Liver (tissue), 9 donors: ENCODE data around the gene CEP162. TPM values are rescaled to one million over a fixed set of nuclear protein-coding genes. Genes with fewer than 3 reads are reported as not detected.
"Not testable (repeated sequence)": the region's sequence is repeated elsewhere in the genome, so short reads cannot be mapped to it uniquely, and the experiment has no call there.

Experiments
- DNase-seq: peaks from one replicate; pipeline ENCODE4 v3.0.0-alpha.2; 2017; ENCODE audit warnings: low spot score
- H3K27ac ChIP-seq, 2 donors: one replicate each; pipeline ENCODE4 v1.7.0; 2013; ENCODE audit warnings: inconsistent platforms in 2 of 2, low read length in 2 of 2, control low read depth in 1 of 2, low read depth in 1 of 2, mild to moderate bottlenecking in 1 of 2
- H3K27me3 ChIP-seq, 4 donors: one replicate each; pipeline versions ENCODE4 v1.6.1 to v1.7.0; 2013; ENCODE audit warnings: low read length in 3 of 4, inconsistent platforms in 1 of 4, mild to moderate bottlenecking in 1 of 4, moderate library complexity in 1 of 4; ENCODE audit not compliant: control insufficient read depth in 4 of 4, insufficient read depth in 4 of 4
- H3K36me3 ChIP-seq, 4 donors: one replicate each; pipeline versions ENCODE4 v1.6.1 to v1.7.0; 2013; ENCODE audit warnings: low read length in 3 of 4, mild to moderate bottlenecking in 3 of 4, low read depth in 1 of 4, moderate library complexity in 1 of 4; ENCODE audit not compliant: control insufficient read depth in 4 of 4, insufficient read depth in 3 of 4
- H3K4me1 ChIP-seq, 4 donors: one replicate each; pipeline versions ENCODE4 v1.6.1 to v1.7.0; 2013; ENCODE audit warnings: low read length in 3 of 4, mild to moderate bottlenecking in 3 of 4, moderate library complexity in 1 of 4; ENCODE audit not compliant: control insufficient read depth in 4 of 4, insufficient read depth in 4 of 4
- H3K4me3 ChIP-seq, 3 donors: one replicate each; pipeline versions ENCODE4 v1.6.1 to v1.7.0; 2013; ENCODE audit warnings: low read length in 3 of 3, control low read depth in 1 of 3, low read depth in 1 of 3, mild to moderate bottlenecking in 1 of 3
- H3K9ac ChIP-seq, 2 donors: one replicate each; pipeline ENCODE4 v1.7.0; 2013; ENCODE audit warnings: low read length in 2 of 2, mild to moderate bottlenecking in 2 of 2, moderate library complexity in 2 of 2, control low read depth in 1 of 2, low read depth in 1 of 2
- H3K9me3 ChIP-seq, 4 donors: one replicate each; pipeline versions ENCODE4 v1.6.1 to v1.7.0; 2013; ENCODE audit warnings: low read length in 3 of 4; ENCODE audit not compliant: control insufficient read depth in 4 of 4
- ATF3 ChIP-seq: IDR thresholded peaks from 2 replicates; pipeline ENCODE4 v1.6.1; 2016; ENCODE audit warnings: antibody characterized with exemption
- CTCF ChIP-seq: fragments of 150-350 bp; IDR thresholded peaks from 2 replicates; pipeline ENCODE4 v1.5.1; 2017; ENCODE audit warnings: improper control_type of control experiment, low read depth, low read length; ENCODE audit not compliant: missing input control
- EGR1 ChIP-seq, 2 donors: IDR thresholded peaks; 2 replicates each; pipeline ENCODE4 v1.6.1; 2016 to 2018; ENCODE audit warnings: antibody characterized with exemption in 2 of 2, low read depth in 2 of 2
- FOXA1 ChIP-seq: IDR thresholded peaks from 2 replicates; pipeline ENCODE4 v1.6.1; 2016; ENCODE audit warnings: antibody characterized with exemption
- FOXA2 ChIP-seq: IDR thresholded peaks from 2 replicates; pipeline ENCODE4 v1.6.1; 2016; ENCODE audit warnings: antibody characterized with exemption
- GABPA ChIP-seq, 2 donors: IDR thresholded peaks in 1 of 2; conservative IDR thresholded peaks in 1 of 2; 2 replicates each; pipeline ENCODE4 v1.6.1; 2016; ENCODE audit warnings: antibody characterized with exemption in 2 of 2, mild to moderate bottlenecking in 1 of 2, moderate library complexity in 1 of 2
- HNF4A ChIP-seq, 2 donors: conservative IDR thresholded peaks; 2 replicates each; pipeline ENCODE4 v1.6.1; 2016; ENCODE audit warnings: antibody characterized with exemption in 2 of 2, mild to moderate bottlenecking in 2 of 2
- HNF4G ChIP-seq: IDR thresholded peaks from 2 replicates; pipeline ENCODE4 v1.6.1; 2016; ENCODE audit warnings: antibody characterized with exemption
- JUND ChIP-seq, 2 donors: IDR thresholded peaks; 2 replicates each; pipeline ENCODE4 v1.6.1; 2016; ENCODE audit warnings: antibody characterized with exemption in 2 of 2
- NR2F2 ChIP-seq: IDR thresholded peaks from 2 replicates; pipeline ENCODE4 v1.6.1; 2016; ENCODE audit warnings: antibody characterized with exemption
- RAD21 ChIP-seq, 2 donors: IDR thresholded peaks; 2 replicates each; pipeline ENCODE4 v1.6.1; 2016; ENCODE audit warnings: antibody characterized with exemption in 2 of 2, mild to moderate bottlenecking in 2 of 2
- RXRA ChIP-seq, 2 donors: IDR thresholded peaks; 2 replicates each; pipeline ENCODE4 v1.6.1; 2017 to 2018; ENCODE audit warnings: antibody characterized with exemption in 2 of 2, mild to moderate bottlenecking in 1 of 2
- SP1 ChIP-seq: IDR thresholded peaks from 2 replicates; pipeline ENCODE4 v1.6.1; 2018; ENCODE audit warnings: antibody characterized with exemption, mild to moderate bottlenecking
- TAF1 ChIP-seq: conservative IDR thresholded peaks from 2 replicates; pipeline ENCODE4 v1.6.1; 2016; ENCODE audit warnings: antibody characterized with exemption, mild to moderate bottlenecking
- YY1 ChIP-seq: IDR thresholded peaks from 2 replicates; pipeline ENCODE4 v1.6.1; 2016; ENCODE audit warnings: antibody characterized with exemption, mild to moderate bottlenecking
- ZBTB33 ChIP-seq: IDR thresholded peaks from 2 replicates; pipeline ENCODE4 v1.6.1; 2016; ENCODE audit warnings: antibody characterized with exemption
- WGBS: extraction: QIAGEN DNeasy Blood & Tissue Kit; methylation state at CpG from one replicate; pipeline ENCODE4 v1.1.7; 2013; 5-methylcytosine and 5-hydroxymethylcytosine counted together
- polyA plus RNA-seq, 2 donors: library from polyadenylated mRNA; stranded (reverse) in 1 of 2; unstranded in 1 of 2; fragments of 200-250 nt in 1 of 2; fragments of >200 nt in 1 of 2; fragmentation: Nextera tagmentation in 1 of 2; extraction: Ambion mirVana in 1 of 2; gene quantifications; one replicate each; pipeline versions ENCODE4 v1.2.1 to v1.2.3, GENCODE V29; 2013 to 2015
- total RNA-seq, 2 donors: library from RNA; depleted of rRNA; stranded (reverse); fragments of >200 nt; gene quantifications; one replicate each; pipeline ENCODE4 v1.2.3, GENCODE V29; 2014
- TF ChIP-seq, protein P1 (sequence below): IDR thresholded peaks from 2 replicates; pipeline ENCODE4 v1.6.1; 2016; ENCODE audit warnings: antibody characterized with exemption
- donor health status: healthy.
- donor health status: healthy.
- donor health status: healthy.
- donor health status: healthy.
- donor health status: healthy.

CEP162 gene
- total and polyA plus RNA-seq, 4 donors: 0.87 to 4.4 (median 2.6) TPM

- TF ChIP-seq RAD21 (IDR thresholded peaks at IDR 0.05): no peak
- no peak for TF ChIP-seq NR2F2
- no peak for TF ChIP-seq JUND (IDR thresholded peaks at IDR 0.05)
- TF ChIP-seq HNF4A (conservative IDR thresholded peaks at IDR 0.05): no peak
- no peak for TF ChIP-seq FOXA2
- TF ChIP-seq ZBTB33: no peak
- no peak for TF ChIP-seq CTCF
- TF ChIP-seq GABPA (IDR thresholded peaks at IDR 0.05 in 1 of 2, conservative IDR thresholded peaks at IDR 0.05 in 1 of 2): no peak
- no peak for TF ChIP-seq TAF1
- TF ChIP-seq EGR1 (IDR thresholded peaks at IDR 0.05; ENCODE audit: low read depth in 2 of 2): no peak
- TF ChIP-seq FOXA1: no peak
- TF ChIP-seq HNF4G: no peak
- TF ChIP-seq, protein P1, sequence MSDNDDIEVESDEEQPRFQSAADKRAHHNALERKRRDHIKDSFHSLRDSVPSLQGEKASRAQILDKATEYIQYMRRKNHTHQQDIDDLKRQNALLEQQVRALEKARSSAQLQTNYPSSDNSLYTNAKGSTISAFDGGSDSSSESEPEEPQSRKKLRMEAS: no peak
- no peak for TF ChIP-seq RXRA (IDR thresholded peaks at IDR 0.05)
- Histone ChIP-seq H3K4me1 (no peaks in the 10 kb centered on the region), H3K4me3 (no peak overlapping the region), H3K27ac (no peak overlapping the region), H3K9ac (no peak overlapping the region), H3K9me3 (no peaks in the 10 kb centered on the region), H3K36me3 (no peaks in the 10 kb centered on the region), H3K27me3 (no peaks in the 10 kb centered on the region)
- no peak for DNase-seq
Observed at GRCh38 chr6:84107495-84107894, 119.9 kb downstream of the CEP162 start.

- H3K9me3 ChIP-seq, H3K27me3 ChIP-seq, H3K9ac ChIP-seq, H3K36me3 ChIP-seq, H3K27ac ChIP-seq, DNase-seq, H3K4me1 ChIP-seq, H3K4me3 ChIP-seq: not testable (repeated sequence)
- 88% methylated on average over 3 of the region's 3 CpGs for WGBS
Observed at GRCh38 chr6:84105215-84105924, 122.1 kb downstream of the CEP162 start.

DNA sequence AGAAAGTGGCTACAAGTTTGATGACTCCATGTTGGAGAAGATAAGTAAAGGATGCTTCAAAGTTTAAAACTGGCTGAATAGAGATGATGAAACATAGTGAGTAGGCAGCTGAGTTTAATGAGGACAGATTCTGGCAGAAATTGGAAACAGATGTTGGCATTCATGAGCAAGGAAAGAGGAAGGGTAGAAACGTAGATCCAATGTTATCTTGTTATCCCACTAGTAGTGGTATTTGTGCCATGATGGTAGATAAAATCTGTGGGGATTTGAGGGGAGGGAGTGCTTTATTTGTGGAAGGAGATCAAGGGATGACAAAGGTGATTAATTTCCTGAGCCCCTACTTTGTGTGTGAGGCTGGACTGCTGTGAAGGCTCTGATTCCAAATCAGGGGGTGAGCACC lies 124.4 kb downstream of the CEP162 start:
- Histone ChIP-seq H3K4me1 (no peaks in the 10 kb centered on the region), H3K27ac (no peak overlapping the region), H3K9me3 (no peaks in the 10 kb centered on the region), H3K36me3 (no peaks in the 10 kb centered on the region), H3K27me3 (no peaks in the 10 kb centered on the region), H3K4me3 (no peak overlapping the region), H3K9ac (no peak overlapping the region)
- DNase-seq: no peak
- no peak for TF ChIP-seq TAF1
- TF ChIP-seq EGR1 (IDR thresholded peaks at IDR 0.05; ENCODE audit: low read depth in 2 of 2): no peak
- TF ChIP-seq FOXA2: no peak
- TF ChIP-seq ZBTB33: no peak
- TF ChIP-seq HNF4A (conservative IDR thresholded peaks at IDR 0.05): no peak
- TF ChIP-seq CTCF: no peak
- TF ChIP-seq FOXA1: no peak
- no peak for TF ChIP-seq JUND (IDR thresholded peaks at IDR 0.05)
- TF ChIP-seq GABPA (IDR thresholded peaks at IDR 0.05 in 1 of 2, conservative IDR thresholded peaks at IDR 0.05 in 1 of 2): no peak
- no peak for TF ChIP-seq RAD21 (IDR thresholded peaks at IDR 0.05)
- no peak for TF ChIP-seq NR2F2
- no peak for TF ChIP-seq ATF3
- TF ChIP-seq RXRA (IDR thresholded peaks at IDR 0.05): no peak
- TF ChIP-seq YY1: no peak
- TF ChIP-seq SP1: no peak
- TF ChIP-seq, protein P1: no peak
- 25% methylated on average over 1 of the region's 1 CpG for WGBS
